Measurements from ENCODE around the gene WDR73.
"Not testable (repeated sequence)": the region's sequence is repeated elsewhere in the genome, so short reads cannot be mapped to it uniquely, and the experiment has no call there.

GRCh38 chr15:84686446-84686845 is 32.4 kb upstream of the WDR73 start:
- TF ChIP-seq CTCF, POLR2AphosphoS5, POLR2A, EP300 (IDR thresholded peaks at IDR 0.05): not testable (repeated sequence)

Measured in upper lobe of left lung (tissue), 4 donors.